GM19239 (cell line): ENCODE measurements around the gene DNAJB6.
A peak's percentile ranks its signal among the peaks of the same experiment; 100 is the strongest.

Experiments
- DNase-seq: peaks from one replicate; pipeline ENCODE4 v3.0.0; 2011; ENCODE audit warnings: low spot score; ENCODE audit not compliant: insufficient read length
- FAIRE-seq: peaks from 2 replicates; lab custom pipeline; 2011; peaks lifted over from hg19 to GRCh38; lab: Jason Lieb, UNC

The DNAJB6 gene

GRCh38 chr7:157361537-157361936 is 24.7 kb downstream of the DNAJB6 start:
- no peak for DNase-seq
- no peak for FAIRE-seq

GRCh38 chr7:157362729-157363128 is 25.9 kb downstream of the DNAJB6 start:
- no peak for DNase-seq
- FAIRE-seq = no peak

GRCh38 chr7:157366722-157367121 is 29.9 kb downstream of the DNAJB6 start:
- DNase-seq (no peak), FAIRE-seq (no peak)

GRCh38 chr7:157368955-157369354 is 32.2 kb downstream of the DNAJB6 start:
- no peak for FAIRE-seq
- no peak for DNase-seq

- DNase-seq = no peak
- FAIRE-seq = no peak
These were observed 33.9 kb downstream of the DNAJB6 start for GRCh38 chr7:157370742-157371141.

- FAIRE-seq (no peak), DNase-seq (no peak)
These were observed 34.5 kb downstream of the DNAJB6 start for GRCh38 chr7:157371296-157371695.

- DNase-seq (no peak), FAIRE-seq (no peak)
These were observed 35.8 kb downstream of the DNAJB6 start for GRCh38 chr7:157372300-157373232.

- FAIRE-seq (no peak), DNase-seq (no peak)
These were observed 36.7 kb downstream of the DNAJB6 start for GRCh38 chr7:157373493-157373892.

GRCh38 chr7:157375410-157375809 is 38.6 kb downstream of the DNAJB6 start:
- no peak for FAIRE-seq

GRCh38 chr7:157377436-157378124 is 40.8 kb downstream of the DNAJB6 start:
- DNase-seq (no peak), FAIRE-seq (no peak)

More at GRCh38 chr7:157375410-157375809, 38.6 kb downstream of the DNAJB6 start:
- no peak for DNase-seq

- FAIRE-seq (no peak), DNase-seq (no peak)
These were observed 41.6 kb downstream of the DNAJB6 start for GRCh38 chr7:157378390-157378789.

GRCh38 chr7:157379493-157379892 is 42.7 kb downstream of the DNAJB6 start:
- no peak for FAIRE-seq
- no peak for DNase-seq

- FAIRE-seq (no peak), DNase-seq (no peak)
These were observed 43.6 kb downstream of the DNAJB6 start for GRCh38 chr7:157380416-157380815.

GRCh38 chr7:157383868-157384267 is 47.1 kb downstream of the DNAJB6 start:
- no peak for FAIRE-seq
- DNase-seq = no peak

- no peak for DNase-seq
- no peak for FAIRE-seq
These were observed 47.5 kb downstream of the DNAJB6 start for GRCh38 chr7:157384301-157384700.

GRCh38 chr7:157386979-157387800 is 50.4 kb downstream of the DNAJB6 start:
- DNase-seq (peak; percentile 53), FAIRE-seq (peak; percentile 31)

- DNase-seq = no peak
- FAIRE-seq = no peak
These were observed 51.5 kb downstream of the DNAJB6 start for GRCh38 chr7:157388301-157388700.

- FAIRE-seq = no peak
These were observed 53.3 kb downstream of the DNAJB6 start for GRCh38 chr7:157389951-157390730.

GRCh38 chr7:157391036-157391710 is 54.4 kb downstream of the DNAJB6 start:
- DNase-seq (no peak), FAIRE-seq (no peak)

More at GRCh38 chr7:157389951-157390730, 53.3 kb downstream of the DNAJB6 start:
- no peak for DNase-seq
